HG03439 (cell line): ENCODE results near the gene CCT7.

Experiments
- ATAC-seq: cut with Tn5 transposase; IDR thresholded peaks from one replicate; pipeline ENCODE4 v1.9.1; 2021; ENCODE audit warnings: mild to moderate bottlenecking, moderate library complexity; ENCODE audit not compliant: unreplicated experiment

Gene CCT7

DNA sequence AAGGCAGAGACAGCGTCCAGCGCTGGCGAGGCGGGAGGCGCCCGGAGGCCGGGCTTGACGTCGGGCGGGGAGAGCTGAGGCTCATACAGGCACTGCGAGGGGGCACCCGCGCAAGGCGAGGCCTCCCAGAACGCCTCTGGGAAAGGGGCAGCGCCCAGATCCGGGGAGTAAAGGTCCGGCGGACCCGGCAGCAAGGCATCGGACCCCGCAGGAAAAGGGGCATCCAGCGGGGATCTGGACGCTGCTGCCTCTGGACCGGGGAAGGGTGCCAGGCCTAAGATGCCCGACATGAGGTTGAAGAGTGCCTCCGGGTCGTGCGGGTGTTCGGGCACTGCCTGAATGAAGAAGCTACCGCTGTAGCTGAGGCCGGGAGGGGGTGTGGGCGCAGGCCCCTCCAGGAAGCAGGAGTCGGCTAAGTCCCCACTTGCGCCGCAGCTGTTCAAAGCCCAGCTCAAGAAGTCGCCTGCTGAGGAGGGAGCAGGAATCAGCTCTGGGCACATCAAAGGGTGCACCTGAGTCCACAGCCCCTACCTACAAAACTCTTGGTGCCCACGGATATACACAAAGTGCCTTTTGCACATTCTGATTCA is 58.3 kb downstream of the CCT7 start:
- ATAC-seq: no peak

DNA sequence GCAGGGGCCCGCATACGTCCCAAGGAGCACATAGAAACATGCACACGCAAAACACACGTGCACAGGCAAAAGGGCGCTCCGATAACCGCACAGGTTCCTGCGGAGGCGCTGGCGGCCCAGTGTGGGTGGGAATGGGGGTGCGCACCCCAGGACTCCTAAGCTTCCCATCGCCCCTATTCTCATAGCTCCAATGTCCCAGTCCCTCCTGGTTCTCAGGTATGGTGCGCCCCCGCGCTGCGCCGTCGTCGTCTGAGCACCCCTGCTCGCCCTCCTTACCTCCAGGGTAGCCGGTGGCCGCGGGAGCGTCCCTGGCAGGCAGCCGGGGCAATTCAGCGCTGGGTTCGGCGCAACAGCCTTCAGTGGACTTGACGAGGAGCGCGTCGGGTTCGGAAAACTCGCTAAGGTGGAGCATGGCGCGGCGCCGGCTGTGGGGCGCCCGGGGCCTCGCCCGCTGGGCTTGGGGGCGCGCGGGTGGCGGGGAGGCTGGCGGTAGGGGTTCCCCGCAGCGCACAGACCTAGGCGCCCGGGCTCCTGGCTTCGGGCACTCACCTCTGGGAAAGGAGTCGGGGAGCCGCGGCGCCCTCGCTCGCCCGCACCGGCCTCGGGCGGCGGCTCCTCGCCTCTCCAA is 58.9 kb downstream of the CCT7 start:
- ATAC-seq: peak; percentile 2

DNA sequence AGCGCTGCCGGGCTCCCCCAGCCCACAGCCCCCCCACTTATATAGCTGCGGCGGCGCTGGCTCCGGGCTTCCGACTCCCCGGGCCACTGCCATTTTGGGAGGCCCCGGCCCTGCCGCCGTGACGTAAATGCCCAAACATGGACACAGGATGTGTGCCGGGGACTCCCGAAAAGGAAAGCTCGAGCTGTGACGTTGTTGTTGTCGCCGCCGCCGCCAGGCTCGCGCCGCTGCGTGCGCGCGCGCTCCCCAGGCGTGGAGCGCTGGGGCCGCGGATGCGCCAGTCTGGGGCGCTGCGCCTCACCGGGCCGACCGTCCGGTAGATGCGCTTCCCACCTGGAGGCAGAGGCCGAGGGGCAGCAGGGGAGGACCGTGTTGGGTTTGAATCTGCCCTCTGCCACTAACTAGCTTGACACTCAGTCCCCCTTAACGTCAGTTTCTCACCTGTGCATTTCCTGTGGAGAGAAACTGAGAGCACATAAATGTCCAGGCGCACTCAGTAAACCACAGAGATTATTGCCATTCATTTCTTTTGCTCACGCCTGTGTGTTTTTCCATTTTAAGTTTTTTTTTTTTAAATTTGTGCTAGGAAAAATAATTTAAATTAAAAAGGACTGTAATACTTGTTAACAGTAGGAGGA is 59.5 kb downstream of the CCT7 start, which contains the start of gene EGR4:
Gene EGR4, minus strand, starts transcription at position 15 of the 638 bp plus-strand sequence. CDS start 231 bp downstream, outside the sequence.
- peak; percentile 88 for ATAC-seq

DNA sequence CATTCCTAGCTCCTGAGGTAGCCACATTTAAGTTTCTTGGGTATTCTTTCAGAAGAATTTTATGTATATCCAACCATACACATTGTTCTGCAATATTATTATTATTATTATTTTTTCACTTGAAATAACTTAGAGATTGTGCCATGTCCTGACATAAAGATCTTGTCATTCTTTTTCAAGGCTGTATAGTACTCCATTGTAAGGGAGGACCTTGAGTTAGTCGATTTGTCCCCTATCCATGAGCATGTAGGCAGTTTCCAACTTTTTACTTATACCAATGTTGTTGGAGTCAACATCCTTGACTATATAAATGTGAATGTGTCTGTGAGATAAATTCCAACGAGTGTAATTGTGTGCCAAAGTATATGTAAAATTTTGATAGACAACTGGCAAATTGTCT is 60.1 kb downstream of the CCT7 start:
- no peak for ATAC-seq

DNA sequence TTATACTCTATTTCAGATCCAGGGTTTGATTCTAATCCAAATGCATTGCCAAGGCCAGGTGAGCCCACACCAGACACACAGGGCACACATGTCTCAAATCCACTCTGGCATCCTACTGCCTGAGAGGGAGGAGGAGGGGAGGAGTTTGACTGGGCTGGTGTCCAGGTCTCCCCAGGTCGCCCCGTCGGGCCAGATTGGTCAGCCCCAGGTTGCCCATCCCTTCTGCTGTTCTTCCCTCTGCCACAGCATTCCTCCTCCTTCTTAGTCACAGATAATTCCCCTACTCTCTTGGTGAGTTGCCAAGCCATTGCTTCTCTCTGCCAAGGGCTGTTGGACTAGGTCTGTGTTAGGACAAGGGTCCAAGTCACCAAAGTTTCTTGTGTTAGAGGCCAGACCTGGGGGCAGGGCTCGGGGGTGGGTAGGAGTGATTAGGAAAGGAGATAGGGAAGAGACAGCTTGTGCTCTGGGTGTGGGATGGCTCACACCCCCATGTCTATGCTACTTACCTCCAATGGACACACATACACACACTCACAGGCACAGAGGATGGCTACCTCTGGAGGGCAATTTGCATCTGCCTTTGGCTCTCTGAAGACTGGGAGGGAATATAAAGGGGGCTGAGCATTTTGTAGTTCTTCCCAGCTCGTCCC is 61.8 kb downstream of the CCT7 start:
- no peak for ATAC-seq

DNA sequence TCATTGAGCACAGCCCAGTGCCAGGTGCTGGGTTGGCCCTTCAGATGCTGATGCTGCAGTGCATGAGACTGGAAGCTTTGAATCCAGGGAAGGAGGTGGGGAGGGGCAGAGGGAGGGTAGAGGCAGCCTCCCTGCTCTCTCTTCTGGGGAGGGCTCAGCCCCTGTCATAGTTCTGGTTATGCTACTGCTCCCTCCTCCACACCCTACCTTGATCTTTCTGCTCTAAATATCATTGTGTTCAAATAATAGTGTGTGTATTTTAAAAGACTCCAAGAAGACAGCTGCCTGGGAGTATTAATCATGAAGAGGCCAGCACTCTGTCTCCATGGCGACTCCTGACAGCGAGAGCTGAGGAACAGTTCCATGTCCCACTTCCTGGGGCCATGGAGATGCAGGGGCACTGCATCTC is 63.0 kb downstream of the CCT7 start:
- no peak for ATAC-seq

DNA sequence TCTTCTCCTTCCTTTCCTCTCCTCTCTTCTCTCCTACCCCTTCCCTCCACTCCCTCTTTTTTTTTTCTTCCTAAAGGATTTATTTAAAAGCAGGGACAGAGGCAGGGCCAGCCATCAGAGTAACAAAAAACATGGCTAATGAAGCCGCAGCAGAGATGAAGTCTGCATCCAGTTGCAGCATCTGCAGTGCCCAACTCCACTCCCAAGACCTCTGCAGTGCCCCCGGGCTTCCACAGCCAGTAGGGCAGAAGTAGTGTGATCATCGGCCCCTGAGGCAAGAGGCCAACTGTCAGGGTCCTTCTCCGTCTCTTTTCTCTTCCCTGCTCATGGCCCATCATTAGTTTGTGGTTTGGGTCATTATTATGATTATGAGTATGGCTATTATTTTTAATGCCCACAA is 63.5 kb downstream of the CCT7 start:
- no peak for ATAC-seq

DNA sequence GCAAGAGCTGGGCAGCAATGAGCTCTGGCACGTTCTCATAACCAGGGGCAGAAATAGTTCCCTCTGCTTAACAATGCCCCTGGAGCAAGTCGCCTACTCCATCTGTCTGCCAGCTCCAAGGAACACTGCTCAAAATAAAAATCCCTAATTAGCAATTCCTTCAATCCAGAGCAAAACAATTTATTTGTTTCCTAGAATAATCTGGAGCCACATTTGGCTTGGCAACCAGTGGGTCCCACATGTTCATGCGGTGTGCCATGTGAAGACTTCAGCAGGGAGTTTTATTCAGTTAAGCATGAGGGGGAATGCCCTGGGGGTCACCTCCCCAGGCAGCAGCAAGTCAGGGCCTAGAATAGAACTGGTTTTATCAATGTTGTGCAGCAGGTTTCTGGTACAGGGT is 66.8 kb downstream of the CCT7 start:
- ATAC-seq: no peak

DNA sequence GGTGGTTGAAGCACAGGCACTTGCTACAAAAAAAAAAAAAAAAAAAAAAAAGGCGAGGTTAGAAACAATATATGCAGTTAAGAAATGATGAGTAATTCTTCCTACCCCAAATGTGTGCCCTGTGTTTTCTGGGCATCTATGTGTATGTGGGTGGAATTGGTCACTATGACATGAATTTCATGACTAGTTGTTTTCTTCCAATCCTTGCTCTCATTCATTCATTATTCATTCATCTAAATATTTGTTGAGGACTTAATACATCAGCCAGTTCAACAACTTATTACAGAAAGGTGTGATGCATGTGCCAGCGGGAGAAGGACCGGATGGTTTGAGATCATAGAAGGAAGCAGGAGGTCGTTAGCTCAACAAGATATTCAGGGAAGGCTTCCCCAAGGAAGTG is 67.5 kb downstream of the CCT7 start:
- ATAC-seq: no peak
